ENCODE results near the gene ULK4.

Gene ULK4

GRCh38 chr3:41431386-41431785, 530.5 kb downstream of the ULK4 start:
- H3K27ac ChIP-seq = no peak overlapping the region
- TF ChIP-seq ZFX (IDR thresholded peaks at IDR 0.05) = no peak
- TF ChIP-seq CTCF (conservative IDR thresholded peaks at IDR 0.05) = no peak

DNA sequence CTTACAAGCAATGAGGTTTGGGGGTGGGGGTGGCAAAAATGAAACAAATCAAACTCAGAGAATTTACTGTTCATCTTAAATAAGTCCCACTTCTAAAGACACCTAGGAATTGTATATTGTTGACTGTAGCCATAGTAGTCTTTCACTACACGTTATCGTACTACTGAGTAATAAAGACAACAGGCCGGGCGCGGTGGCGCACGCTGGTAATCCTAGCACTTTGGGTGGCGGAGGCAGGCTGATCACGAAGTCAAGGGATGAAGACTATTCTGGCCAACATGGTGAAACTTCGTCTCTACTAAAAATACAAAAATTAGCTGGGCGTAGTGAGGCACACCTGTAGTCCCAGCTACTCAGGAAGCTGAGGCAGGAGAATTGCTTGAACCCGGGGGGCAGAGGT, 531.0 kb downstream of the ULK4 start:
- no peak overlapping the region for H3K27ac ChIP-seq
- TF ChIP-seq ZFX (IDR thresholded peaks at IDR 0.05) (no peak), CTCF (conservative IDR thresholded peaks at IDR 0.05) (no peak)

GRCh38 chr3:41430391-41430790, 531.5 kb downstream of the ULK4 start:
- no peak for TF ChIP-seq ZFX (IDR thresholded peaks at IDR 0.05)
- no peak for TF ChIP-seq CTCF (conservative IDR thresholded peaks at IDR 0.05)
- no peak overlapping the region for H3K27ac ChIP-seq

GRCh38 chr3:41426485-41426884, 535.4 kb downstream of the ULK4 start:
- H3K27ac ChIP-seq = no peak overlapping the region
- no peak for TF ChIP-seq CTCF (conservative IDR thresholded peaks at IDR 0.05)
- TF ChIP-seq ZFX (IDR thresholded peaks at IDR 0.05) = no peak

DNA sequence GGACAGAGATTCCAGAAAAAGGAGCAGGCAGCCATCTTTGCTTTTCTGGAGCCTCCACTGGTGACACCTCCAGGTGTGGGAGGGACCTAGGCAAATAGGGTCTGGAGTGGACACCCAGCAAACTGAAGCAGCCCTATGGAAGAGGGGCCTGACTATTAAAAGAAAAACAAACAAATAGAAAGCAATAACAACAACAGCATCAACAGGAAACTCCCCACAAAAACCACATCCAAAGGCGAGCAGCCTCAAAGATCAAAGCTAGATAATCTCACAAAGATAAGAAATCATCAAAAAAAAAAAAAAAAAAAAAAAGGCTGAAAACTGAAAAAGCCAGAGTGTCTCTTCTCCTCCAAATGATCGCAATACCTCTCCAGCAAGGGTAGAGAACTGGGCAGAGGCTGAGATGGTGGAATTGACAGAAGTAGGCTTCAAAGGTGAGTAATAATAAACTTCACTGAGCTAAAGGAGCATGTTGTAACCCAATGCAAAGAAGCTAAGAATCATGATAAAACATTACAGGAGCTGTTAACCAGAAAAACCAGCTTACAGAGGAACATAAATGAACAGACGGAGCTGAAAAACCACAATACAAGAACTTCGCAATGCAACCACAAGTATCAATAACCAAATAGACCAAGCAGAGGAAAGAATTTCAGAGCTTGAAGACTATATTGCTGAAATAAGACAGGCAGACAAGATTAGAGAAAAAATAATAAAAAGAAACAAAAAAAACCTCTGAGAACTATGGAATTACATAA, 537.2 kb downstream of the ULK4 start:
- no peak for TF ChIP-seq ZFX (IDR thresholded peaks at IDR 0.05)
- no peak for TF ChIP-seq CTCF (conservative IDR thresholded peaks at IDR 0.05)
- no peak overlapping the region for H3K27ac ChIP-seq

DNA sequence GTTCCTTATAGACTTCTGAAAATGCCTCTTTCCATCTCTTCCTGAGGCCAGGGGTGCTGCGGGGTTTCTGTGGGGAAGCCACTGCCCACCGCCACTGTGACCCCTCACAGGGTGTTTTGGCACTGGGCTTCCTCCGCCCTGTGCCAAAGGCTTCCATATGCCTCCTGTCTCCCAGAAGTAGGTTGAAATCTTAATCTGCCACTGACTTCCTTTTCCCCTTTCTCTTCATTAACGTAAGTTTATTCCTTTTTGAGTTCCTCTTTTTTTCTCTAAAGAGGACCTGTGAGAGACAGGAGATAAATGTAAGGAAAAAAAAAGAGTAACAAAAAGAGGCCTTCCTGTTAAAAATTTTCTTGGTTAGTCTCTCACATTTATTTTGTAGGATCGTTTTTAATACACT, 542.1 kb downstream of the ULK4 start:
- TF ChIP-seq ZFX (IDR thresholded peaks at IDR 0.05) (no peak), CTCF (conservative IDR thresholded peaks at IDR 0.05) (no peak)
- H3K27ac ChIP-seq = no peak overlapping the region

- TF ChIP-seq CTCF (conservative IDR thresholded peaks at IDR 0.05) (no peak), ZFX (IDR thresholded peaks at IDR 0.05) (no peak)
- no peak overlapping the region for H3K27ac ChIP-seq
Observed at GRCh38 chr3:41418961-41419691, 542.8 kb downstream of the ULK4 start.

All from C4-2B (cell line).